Activated CD8-positive, alpha-beta memory T cell treated with anti-CD3 and anti-CD28 coated beads for 48 hours (primary cell): Measurements from ENCODE around the gene GRIN1.

Experiments
- DNase-seq, 3 experiments: peaks; one replicate each; pipeline ENCODE4 v3.0.0-alpha.2; 2020; ENCODE audit warnings: low read depth in 2 of 3, low spot score in 2 of 3

The GRIN1 gene

DNA sequence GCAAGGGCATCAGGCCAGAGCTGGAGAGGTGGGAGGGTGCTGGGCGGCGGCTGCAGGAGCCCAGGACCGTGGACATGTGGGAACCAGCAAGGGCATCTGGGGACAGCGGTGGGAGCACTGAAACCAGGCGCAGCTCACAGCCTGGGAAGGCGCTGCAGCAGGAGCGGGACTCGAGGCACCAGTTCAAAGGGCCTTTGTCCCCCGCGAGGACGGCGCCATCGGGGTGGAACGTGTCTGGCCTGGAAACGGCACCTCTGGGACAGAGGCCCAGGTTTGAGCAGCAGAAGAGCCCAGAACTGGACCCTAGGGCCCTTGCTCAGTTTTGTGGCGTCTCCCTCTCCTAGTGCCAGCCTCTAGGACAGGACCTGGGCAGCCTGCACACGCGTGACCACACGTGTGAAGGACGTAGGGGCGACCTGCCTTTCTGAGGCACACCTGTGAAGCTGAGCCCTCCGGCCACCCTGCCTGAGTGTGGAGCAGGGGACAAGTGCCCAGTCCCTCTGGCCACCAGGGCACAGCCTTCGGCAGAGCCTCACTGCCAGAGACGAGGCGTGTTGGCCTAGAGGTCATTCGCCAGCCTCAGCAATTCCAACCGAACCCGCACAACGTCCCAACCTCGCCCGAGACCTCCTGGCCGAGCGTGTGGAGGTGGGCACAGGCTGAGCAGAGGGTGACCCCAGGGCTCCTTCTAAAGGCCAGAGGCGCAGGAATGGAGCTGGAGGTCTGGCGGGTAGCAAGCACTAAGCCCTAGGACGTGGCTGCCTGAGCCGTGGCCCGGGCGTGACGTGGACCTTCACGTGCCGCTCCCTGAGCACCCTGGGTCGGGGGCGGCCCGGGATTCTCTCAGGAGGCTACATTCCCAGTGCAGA is 35.1 kb downstream of the GRIN1 start:
- no peak for DNase-seq

DNA sequence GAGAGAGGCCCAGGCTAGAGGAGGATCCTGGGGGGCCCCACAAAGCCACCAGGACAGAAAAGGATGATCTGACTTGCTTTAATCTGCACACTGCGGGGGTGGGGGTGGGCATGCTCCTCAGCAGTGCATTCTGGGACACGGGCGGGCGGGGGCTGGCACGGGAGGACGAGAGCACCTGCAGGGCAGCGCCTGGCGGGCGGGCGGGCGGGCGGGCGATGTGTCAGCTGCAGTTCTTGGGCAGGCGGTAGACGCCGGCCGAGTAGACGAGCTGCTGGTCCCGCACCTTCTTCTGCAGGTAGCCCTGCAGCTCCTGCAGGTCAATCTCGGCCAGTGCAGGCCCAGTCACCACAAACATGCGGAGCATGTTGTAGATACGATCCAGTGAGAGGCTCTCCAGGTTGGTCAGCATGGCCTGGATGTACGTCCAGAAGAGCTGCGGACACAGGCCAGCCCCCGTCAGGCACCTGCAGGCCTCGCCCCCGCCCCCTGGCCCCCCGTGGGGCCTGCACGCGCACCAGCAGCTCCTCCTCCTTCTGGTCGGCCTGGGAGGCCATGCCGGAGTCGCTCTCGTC is 35.9 kb downstream of the GRIN1 start:
- DNase-seq = no peak

DNA sequence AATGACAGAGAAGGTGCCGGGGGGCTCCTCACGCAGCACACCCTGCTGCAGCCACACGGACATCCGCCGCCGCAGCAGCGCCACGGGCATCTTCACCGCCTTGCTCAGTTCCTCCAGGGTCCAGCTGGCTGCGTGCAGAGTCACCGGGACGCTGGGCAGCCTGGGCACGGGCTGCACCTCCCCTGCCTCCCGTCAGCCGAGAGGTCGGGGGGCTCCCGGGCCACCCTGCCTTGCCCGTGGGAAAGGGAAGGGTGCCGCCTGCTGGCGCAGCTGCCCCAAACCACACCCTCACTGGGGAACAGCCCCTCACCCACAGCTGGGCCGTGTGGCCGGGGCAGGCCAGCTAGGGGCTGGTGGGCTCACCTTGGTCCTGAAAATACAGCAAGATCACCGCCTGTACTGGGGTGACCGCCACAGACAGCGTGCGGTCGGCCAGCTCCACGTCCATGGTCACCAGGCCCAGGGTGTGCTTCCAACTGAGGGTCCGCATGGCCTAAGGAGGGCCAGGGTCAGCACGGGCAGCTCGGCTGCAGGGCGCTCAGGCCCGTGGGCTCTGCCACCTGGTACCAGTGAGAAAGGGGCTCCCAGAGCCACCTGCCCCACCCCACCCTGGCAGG is 36.5 kb downstream of the GRIN1 start:
- no peak for DNase-seq

DNA sequence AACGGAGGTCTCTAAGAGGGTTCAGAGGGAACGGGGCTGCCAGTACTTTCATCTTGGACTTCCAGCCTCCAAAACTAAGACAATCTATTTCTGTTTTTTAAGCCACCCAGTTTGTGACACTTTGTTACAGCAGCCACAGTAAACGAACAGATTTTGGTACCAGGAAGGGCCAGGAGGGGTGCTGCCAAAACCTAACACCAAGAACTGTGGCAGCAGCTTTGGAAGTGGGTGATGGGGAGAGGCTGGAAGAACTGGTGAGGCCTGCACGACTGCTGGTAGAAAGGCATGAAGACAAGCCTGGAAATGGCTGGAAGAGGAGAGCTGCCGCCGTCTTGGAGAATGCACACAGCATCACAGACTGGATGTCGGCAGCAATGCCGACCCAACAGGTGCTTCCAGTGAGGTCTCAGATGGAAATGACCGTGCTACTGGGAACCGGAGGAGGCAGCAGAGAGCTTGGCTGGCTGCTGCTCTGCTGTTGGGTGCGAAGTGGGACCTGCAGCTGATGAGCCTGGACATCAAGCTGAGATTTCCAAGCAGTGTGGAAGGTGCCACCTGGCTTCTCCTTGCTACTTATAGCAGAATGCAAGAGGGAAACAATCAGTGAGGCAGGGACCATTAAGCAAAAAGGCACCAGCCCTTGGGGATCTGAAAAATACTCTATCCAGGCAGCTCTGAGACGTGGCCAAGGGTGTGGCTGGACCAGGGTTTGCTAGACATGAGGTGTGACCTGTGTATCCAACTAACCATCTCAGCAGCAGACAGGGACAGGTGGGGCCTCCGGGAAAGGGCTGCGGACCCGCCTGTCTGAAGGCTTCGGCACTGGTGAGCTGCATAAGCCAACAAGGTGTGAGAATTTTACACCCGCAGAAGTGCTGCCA is 37.6 kb downstream of the GRIN1 start:
- no peak for DNase-seq

DNA sequence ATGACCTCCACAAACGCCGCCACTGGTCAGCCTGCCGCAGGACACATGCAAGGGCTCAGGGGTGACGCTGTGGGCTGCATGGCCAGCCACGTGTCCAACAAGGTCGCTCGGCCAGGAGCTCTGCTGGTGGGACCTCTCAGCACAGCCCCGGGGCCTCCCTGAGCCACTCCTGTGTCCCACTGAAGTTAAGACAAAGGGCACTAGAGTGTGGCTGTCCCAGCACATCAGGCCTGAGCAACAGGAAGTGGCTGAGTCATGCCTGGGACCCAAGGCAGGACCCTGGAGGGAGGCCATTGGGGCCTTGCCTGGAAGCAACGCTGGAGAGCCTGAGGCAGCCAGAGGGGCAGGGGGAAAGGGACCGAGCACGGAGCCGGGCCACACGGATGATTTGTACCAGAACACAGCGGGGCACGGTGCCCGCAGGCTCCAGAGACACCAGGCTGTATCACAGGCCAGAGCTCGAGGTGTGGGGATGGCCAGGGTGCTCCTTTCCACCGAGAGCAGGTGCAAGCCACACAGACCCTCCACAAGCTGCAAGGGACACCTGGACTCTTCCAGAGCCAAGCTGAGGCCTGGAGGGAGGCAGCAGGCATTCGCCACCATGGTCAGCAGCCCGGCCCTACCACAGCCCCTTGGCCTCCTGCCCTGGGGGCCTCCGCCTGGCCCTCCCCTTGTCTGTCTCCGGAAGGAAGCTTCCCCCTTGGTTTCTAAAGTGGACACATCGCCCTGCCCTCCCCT is 39.4 kb downstream of the GRIN1 start:
- DNase-seq = no peak

DNA sequence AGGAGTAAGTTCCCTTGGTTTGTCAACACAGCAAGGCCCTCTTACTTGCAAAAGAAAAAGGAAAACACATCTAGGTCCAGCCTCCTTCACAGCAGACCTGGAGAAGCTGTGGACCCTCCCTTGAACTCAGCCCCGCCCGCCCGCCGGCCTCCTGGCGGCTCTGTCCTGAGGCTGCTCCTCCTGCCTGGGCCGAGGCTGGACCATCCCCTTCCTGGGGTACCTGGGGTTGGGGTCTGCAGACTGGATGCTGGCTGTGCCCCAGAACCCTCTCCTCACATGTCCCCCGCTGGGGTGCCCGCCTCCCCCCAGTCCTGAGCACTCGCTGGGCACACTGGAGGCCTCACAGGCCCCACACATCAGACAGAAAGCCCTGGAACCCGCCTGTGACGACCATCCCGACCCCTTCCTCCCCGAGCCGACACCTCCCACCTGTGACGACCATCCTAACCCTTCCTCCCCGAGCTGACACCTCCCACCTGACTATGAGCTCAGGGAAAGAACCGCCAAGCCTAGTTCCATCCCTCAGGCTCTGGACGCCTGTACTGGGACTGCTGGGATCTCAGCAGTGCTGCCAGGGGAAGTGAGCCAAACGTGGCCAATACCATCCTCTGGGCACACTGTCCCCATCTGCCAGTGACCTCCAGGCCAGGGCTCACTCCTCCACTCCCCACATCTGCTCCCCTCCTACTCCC is 40.1 kb downstream of the GRIN1 start:
- no peak for DNase-seq

DNA sequence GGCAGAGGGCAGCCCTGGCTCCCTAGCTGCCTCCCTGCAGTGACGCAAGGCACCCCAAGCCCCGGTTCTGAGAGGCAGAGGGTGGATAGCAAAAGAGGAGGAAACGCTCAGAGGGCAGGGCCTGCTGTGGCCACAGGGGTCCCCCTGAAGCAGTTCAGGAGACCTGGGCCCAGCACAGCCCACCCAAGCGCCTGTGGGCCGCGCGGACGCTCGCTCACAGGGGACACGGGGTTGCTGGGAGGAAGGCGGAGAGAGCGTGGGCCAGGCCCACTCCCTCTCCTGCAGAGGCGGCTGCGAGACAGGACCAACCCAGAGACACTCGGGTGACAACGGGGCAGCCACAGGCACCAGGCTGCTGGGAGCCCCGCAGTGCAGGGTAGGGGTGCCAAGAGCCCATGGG is 40.8 kb downstream of the GRIN1 start:
- no peak for DNase-seq

DNA sequence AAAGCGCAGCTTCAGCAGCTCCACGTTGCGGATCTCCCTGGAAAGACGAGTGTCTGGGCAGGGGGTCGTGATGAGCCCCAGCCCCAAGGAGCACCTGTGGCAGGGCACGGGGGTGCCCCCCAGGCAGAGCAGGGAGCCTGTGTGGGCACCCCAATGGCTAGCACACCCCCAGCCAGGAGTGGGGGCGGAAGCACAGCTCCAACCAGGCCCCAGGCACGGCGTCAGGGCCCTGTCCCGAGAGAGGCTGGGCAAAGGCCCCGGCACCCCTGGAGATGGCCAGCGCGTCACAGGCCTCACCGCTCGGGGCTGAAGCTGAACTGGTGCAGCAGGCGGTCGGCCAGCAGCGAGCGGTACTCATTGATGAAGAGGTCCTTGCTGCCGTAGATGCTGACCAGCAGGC is 41.5 kb downstream of the GRIN1 start:
- no peak for DNase-seq

DNA sequence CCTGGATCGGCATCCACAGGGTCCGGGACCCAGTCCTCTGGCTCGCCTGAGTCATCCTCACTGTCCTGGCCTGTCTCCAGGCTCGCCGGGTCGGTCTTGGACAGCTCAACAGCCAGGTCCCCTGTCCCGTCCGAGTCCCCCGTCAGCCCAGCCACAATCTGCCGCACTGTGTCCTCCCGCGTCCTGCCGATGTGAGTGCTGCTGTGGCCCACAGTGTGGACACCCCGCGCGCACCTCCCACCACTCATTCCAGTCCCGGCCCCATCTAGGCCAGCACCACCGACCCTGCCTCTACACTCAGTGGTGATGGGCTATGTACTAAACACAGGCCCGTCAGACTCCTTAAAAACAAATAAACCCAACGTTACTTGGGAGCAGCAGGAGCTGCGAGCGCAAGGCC is 42.7 kb downstream of the GRIN1 start:
- no peak for DNase-seq

DNA sequence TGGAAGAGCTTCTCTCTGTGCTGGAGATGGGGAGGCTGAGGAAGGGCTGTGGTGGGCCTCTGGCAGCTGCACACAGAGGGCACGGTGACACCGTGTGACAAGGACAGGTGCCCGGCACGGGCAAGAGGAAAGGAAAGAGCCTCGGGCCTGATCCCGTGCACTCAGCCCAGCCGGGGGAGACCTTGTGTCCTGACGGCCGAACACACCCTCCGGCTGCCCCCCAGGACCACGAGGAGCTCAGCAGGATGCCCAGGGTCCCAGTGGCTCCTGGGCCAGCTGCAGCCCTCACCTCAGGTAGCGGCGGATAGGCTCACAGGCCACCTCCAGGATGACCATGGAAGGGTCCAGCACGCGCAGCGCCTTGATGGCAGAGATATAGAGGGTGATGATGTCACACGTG is 43.9 kb downstream of the GRIN1 start:
- no peak for DNase-seq

DNA sequence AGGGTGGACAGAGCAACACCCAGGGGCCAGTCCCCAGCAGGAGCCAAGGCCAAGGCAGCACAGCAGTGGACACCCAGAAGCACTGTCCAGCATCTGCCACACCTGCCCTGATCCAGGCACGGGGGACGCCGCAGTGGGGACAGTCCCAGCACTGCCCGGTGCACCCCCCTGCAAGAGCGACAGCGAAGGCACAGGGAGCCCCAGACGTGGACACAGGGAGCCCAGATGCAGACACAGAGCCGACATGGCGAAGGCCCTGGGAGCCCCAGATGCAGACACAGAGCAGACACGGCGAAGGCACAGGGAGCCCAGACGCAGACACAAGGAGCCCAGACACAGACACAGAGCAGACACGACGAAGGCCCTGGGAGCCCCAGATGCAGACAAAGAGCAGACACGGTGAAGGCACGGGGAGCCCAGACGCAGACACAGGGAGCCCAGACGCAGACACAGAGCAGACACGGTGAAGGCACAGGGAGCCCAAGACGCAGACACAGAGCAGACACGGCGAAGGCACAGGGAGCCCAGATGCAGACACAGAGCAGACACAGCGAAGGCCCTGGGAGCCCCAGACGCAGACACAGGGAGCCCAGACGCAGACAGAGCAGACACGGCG is 45.1 kb downstream of the GRIN1 start:
- DNase-seq = no peak

DNA sequence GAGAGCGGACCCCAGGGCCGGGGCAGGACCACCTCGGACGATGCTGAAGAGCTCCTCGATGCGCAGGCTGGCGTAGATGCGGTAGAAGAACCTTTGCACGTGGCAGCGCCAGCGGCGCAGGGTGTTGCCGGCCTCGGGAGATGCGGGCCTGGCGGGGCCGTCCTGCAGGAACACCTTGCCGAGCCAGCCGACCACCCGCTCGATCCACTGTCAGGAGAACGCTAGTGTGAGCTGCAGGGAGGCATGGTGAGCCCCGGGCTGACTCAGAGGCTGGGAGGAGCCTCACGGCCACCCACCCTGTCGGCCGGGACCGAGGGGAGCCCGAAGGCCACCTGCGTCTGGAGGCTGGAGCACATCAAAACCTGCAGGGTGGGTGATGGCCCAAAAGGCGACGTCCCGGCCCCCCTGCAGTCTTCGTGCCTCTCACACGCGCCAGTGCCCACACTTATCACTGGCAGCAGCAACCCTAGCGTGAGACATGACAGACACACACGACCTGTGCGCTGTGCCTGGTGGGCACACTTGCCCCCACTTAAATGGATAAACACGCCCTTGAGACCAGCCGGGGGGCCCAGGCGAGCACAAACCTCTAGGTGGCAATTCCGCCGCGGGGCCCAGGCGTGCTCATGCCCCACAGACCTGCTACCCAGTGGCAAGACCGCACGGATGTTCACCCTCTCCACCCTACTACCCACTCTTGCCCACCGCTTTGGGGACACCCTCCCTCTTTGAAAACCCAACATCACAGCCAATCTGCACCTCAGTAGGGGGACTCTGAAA is 46.1 kb downstream of the GRIN1 start:
- DNase-seq = no peak

DNA sequence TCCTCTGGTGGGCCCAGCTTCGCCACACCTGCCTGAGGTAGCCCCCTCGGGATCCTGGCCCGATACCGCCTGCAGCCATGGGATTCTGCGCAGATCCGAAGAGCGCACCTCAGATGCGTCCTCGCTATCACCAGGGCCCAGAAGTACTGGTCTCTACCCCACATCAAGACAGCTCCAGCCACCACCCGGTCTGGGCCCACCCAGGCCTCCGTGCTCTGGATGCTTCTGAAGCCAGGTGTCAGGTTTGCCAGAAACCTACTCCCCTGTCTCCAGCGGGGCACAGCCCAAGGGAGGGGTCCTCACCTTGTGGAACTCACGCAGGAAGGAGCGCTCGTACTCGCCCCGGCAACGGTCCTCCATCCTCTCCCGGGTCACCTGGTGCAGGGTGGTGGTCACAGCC is 47.0 kb downstream of the GRIN1 start:
- no peak for DNase-seq

DNA sequence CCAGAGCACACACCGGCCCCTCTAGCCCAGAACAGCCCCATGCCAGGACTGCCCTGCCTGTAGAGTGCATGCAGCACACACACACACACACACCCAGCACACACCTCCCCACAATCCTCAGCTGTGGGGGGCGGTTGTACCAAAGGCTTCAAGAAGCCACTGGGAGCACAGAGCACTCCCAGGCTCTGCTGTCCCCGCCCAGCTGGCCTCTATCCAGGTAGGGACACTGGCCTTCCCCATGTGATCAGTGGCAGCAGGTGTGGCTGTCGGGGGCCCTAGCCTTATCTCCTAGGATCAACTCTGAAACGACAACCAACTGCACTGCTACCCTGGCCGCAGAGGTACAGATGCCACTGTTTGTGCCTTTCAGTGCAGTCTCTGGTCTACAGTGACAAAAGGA is 47.4 kb downstream of the GRIN1 start:
- DNase-seq = no peak

DNA sequence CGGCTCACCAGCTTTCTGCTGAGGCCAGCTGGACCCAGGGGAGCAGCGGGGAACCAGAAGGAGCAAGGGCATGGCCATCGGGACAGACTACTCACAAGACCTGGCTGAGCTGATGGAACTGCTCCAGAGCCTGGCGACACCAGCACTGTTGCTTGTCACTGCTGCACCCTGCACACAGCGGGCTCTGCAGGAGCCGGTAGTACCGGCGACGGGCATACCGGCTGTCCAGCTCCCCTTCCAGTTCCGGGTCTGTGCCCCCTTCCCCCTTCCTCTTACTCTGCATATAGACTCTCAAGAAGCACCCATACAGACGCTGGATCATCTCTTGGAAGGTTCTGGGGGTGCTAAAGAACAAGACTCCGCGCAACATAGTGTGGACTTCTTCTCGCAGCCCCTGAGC is 48.4 kb downstream of the GRIN1 start:
- DNase-seq = no peak

DNA sequence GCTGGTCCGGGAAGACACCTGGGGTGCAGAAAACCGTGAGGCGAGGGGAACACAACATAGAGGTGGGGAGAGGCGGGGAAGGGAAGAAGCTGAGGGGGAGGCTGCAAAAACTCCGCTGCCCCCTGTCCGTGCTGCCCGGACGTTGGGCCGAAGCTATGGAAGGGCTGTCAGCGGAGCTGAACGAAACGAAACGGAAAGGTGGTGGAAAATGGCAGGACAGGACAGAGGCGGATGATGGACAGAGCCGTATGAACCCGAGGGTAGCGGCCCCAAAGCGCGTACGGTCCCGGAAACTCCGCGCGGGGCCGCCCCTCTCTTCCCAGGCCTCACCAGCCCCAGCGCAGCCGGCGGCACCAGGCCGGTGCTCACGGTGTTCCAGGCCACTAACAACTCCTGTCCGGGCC is 49.1 kb downstream of the GRIN1 start:
- no peak for DNase-seq

DNA sequence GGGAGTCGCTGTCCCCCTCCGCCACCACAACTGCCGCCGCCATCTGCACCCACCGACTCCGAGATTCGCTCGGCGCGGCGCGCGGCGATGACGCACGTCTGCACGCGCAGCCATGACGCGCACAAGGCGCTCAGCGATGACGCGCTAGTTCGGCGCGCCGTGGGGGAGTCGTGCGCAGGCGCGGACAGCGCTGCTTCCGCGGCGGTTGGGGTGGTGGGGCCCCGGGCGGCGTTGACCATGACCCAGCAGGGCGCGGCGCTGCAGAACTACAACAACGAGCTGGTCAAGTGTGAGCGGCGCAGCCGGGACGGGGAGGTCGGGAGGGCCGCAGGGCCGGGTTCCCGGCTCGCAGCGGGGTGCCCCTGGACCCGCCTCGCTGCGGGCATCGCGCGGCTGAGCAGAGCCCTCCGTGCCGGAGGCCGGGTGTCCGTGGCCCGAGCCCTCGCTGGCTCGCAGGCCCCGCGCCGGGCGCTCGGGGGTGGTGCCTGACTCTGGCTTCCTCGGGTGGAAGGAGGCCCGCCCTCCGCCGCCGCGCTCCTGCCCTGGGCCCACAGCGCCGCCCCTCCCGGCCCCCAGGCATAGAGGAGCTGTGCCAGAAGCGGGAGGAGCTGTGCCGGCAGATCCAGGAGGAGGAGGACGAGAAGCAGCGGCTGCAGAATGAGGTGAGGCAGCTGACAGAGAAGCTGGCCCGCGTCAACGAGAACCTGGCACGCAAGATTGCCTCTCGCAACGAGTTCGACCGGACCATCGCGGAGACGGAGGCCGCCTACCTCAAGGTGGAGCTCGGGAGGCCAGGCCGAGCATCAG is 49.7 kb downstream of the GRIN1 start, which contains the start of the genes ANAPC2 and SSNA1:
ANAPC2 (minus strand) TSS at position 71 of the 807 bp plus-strand sequence; CDS start at position 43, 28 bp downstream.
SSNA1 (plus strand) TSS at position 187 of the 807 bp plus-strand sequence; CDS start at position 238, 51 bp downstream.
- peak; percentile 91 to 97 (median 96) for DNase-seq
